Body of pancreas (tissue), 4 donors: ENCODE data around the gene FAHD2A.

Experiments
- POLR2A ChIP-seq, 3 donors: fragments of 450-650 bp; IDR thresholded peaks; one replicate each; pipeline ENCODE4 v1.6.1; 2016; ENCODE audit warnings: antibody characterized with exemption in 3 of 3, mild to moderate bottlenecking in 2 of 3
- TF ChIP-seq, protein P1 (sequence below), 7 experiments: fragments of 450-650 bp in 4 of 7; fragments of 200-600 bp in 3 of 7; sonication (generic) in 3 of 7; IDR thresholded peaks; one replicate each; pipeline ENCODE4 v1.5.1; 2016 to 2019; ENCODE audit warnings: antibody characterized with exemption in 7 of 7

DNA sequence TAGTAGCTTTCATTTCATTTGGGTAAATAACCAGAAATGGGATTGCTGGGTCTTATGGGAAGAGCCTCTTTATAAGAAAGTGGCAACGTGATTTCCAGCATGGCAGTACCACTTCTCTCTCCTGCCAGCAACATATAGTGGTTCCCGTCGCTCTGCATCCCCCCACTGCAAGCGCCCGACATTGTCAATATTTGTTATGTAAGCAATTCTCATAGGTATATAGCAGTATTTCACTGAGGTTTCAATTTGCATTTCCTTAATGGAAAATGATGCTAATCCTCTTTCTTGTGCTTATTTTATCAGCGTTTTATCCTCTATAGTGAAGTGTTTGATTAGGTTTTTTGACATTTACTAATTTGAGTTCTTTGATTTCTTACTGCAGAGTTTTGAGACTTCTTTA, 36.0 kb upstream of the FAHD2A start:
- TF ChIP-seq, protein P1, sequence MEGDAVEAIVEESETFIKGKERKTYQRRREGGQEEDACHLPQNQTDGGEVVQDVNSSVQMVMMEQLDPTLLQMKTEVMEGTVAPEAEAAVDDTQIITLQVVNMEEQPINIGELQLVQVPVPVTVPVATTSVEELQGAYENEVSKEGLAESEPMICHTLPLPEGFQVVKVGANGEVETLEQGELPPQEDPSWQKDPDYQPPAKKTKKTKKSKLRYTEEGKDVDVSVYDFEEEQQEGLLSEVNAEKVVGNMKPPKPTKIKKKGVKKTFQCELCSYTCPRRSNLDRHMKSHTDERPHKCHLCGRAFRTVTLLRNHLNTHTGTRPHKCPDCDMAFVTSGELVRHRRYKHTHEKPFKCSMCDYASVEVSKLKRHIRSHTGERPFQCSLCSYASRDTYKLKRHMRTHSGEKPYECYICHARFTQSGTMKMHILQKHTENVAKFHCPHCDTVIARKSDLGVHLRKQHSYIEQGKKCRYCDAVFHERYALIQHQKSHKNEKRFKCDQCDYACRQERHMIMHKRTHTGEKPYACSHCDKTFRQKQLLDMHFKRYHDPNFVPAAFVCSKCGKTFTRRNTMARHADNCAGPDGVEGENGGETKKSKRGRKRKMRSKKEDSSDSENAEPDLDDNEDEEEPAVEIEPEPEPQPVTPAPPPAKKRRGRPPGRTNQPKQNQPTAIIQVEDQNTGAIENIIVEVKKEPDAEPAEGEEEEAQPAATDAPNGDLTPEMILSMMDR (IDR thresholded peaks at IDR 0.05) = no peak
- no peak for TF ChIP-seq POLR2A (IDR thresholded peaks at IDR 0.05)
